ENCODE data around the gene ERAS.
"Not testable (repeated sequence)": the region's sequence is repeated elsewhere in the genome, so short reads cannot be mapped to it uniquely, and the experiment has no call there.

The ERAS gene

GRCh38 chrX:48798318-48798717 is 28.0 kb upstream of the ERAS start:
- no peak for DNase-seq

GRCh38 chrX:48800574-48801279 is 25.6 kb upstream of the ERAS start:
- DNase-seq, result no peak

GRCh38 chrX:48801280-48802088 is 24.8 kb upstream of the ERAS start, which contains the start of gene HDAC6:
TSS of gene HDAC6 (plus strand) at chrX:48802067. CDS start at chrX:48802693, 626 bp downstream.
- peak; percentile 95 for DNase-seq

- peak; percentile 76 for DNase-seq
Observed at GRCh38 chrX:48802089-48802904, 24.0 kb upstream of the ERAS start.

GRCh38 chrX:48802905-48803200 is 23.5 kb upstream of the ERAS start:
- DNase-seq, result no peak

- no peak for DNase-seq
Observed at GRCh38 chrX:48806081-48806480, 20.2 kb upstream of the ERAS start.

GRCh38 chrX:48813644-48814043 is 12.7 kb upstream of the ERAS start:
- no peak for DNase-seq

- no peak for DNase-seq
Observed at GRCh38 chrX:48814722-48815121, 11.6 kb upstream of the ERAS start.

GRCh38 chrX:48815266-48815665 is 11.0 kb upstream of the ERAS start:
- no peak for DNase-seq

- DNase-seq, result no peak
Observed at GRCh38 chrX:48816014-48816810, 10.1 kb upstream of the ERAS start.

GRCh38 chrX:48818098-48818497 is 8.2 kb upstream of the ERAS start:
- DNase-seq, result no peak

GRCh38 chrX:48818866-48819265 is 7.4 kb upstream of the ERAS start:
- DNase-seq, result no peak

- not testable (repeated sequence) for DNase-seq
Observed at GRCh38 chrX:48819394-48819793, 6.9 kb upstream of the ERAS start.

GRCh38 chrX:48823053-48823452 is 3.3 kb upstream of the ERAS start:
- no peak for DNase-seq

GRCh38 chrX:48824066-48824465 is 2.2 kb upstream of the ERAS start:
- DNase-seq, result no peak

- DNase-seq, result no peak
Observed at GRCh38 chrX:48826876-48827653, 752 bp downstream of the ERAS start.

GRCh38 chrX:48827654-48827968 is 1.3 kb downstream of the ERAS start:
- no peak for DNase-seq

- no peak for DNase-seq
Observed at GRCh38 chrX:48829016-48829735, 2.9 kb downstream of the ERAS start.

GRCh38 chrX:48831136-48831908 is 5.0 kb downstream of the ERAS start:
- no peak for DNase-seq

GRCh38 chrX:48831909-48832291 is 5.6 kb downstream of the ERAS start:
- no peak for DNase-seq
